T-helper 1 cell treated with Interleukin-12 subunit alpha and Interleukin-12 subunit beta and Interleukin-4 antibody, amounts not matched to agents 30 μg/mL and 1 μg/mL, for 36 hours (primary cell): ENCODE results near the gene PRDM5.

Source experiments
- H3K27ac Mint-ChIP-seq: one replicate; pipeline ENCODE4 v1.8.0; 2021; ENCODE audit warnings: mild to moderate bottlenecking, mixed read lengths
- H3K27me3 Mint-ChIP-seq: one replicate; pipeline ENCODE4 v1.8.0; 2021; ENCODE audit warnings: low read depth, mixed read lengths
- H3K36me3 Mint-ChIP-seq: one replicate; pipeline ENCODE4 v1.8.0; 2021; ENCODE audit warnings: low read depth, mixed read lengths
- H3K4me1 Mint-ChIP-seq: one replicate; pipeline ENCODE4 v1.8.0; 2021; ENCODE audit warnings: low read depth, mixed read lengths
- H3K4me3 Mint-ChIP-seq: one replicate; pipeline ENCODE4 v1.8.0; 2021; ENCODE audit warnings: mild to moderate bottlenecking, moderate library complexity, mixed read lengths
- H3K9me3 Mint-ChIP-seq: one replicate; pipeline ENCODE4 v1.8.0; 2021; ENCODE audit warnings: mixed read lengths

The PRDM5 gene

GRCh38 chr4:120801137-120801758, 121.3 kb downstream of the PRDM5 start:
- H3K36me3 Mint-ChIP-seq: no peaks in the 10 kb centered on the region
- no peak overlapping the region for H3K27ac Mint-ChIP-seq

GRCh38 chr4:120798570-120798969, 124.0 kb downstream of the PRDM5 start:
- no peak overlapping the region for H3K4me3 Mint-ChIP-seq
- no peaks in the 10 kb centered on the region for H3K36me3 Mint-ChIP-seq
- no peaks in the 10 kb centered on the region for H3K27me3 Mint-ChIP-seq
- no peaks in the 10 kb centered on the region for H3K9me3 Mint-ChIP-seq
- H3K4me1 Mint-ChIP-seq: no peaks in the 10 kb centered on the region
- no peak overlapping the region for H3K27ac Mint-ChIP-seq

More at GRCh38 chr4:120801137-120801758, 121.3 kb downstream of the PRDM5 start:
- Mint-ChIP-seq H3K4me1 (no peaks in the 10 kb centered on the region), H3K9me3 (no peaks in the 10 kb centered on the region), H3K4me3 (no peak overlapping the region), H3K27me3 (peaks cover 3% of the 10 kb centered on the region)

- H3K4me1 Mint-ChIP-seq: no peaks in the 10 kb centered on the region
- no peak overlapping the region for H3K27ac Mint-ChIP-seq
- H3K27me3 Mint-ChIP-seq: no peaks in the 10 kb centered on the region
- H3K36me3 Mint-ChIP-seq: no peaks in the 10 kb centered on the region
- no peak overlapping the region for H3K4me3 Mint-ChIP-seq
- no peaks in the 10 kb centered on the region for H3K9me3 Mint-ChIP-seq
Measured at GRCh38 chr4:120796271-120796670, 126.3 kb downstream of the PRDM5 start.

GRCh38 chr4:120785202-120785601, 137.3 kb downstream of the PRDM5 start:
- no peaks in the 10 kb centered on the region for H3K36me3 Mint-ChIP-seq
- no peaks in the 10 kb centered on the region for H3K9me3 Mint-ChIP-seq
- H3K4me3 Mint-ChIP-seq: no peak overlapping the region
- H3K4me1 Mint-ChIP-seq: no peaks in the 10 kb centered on the region
- peaks cover 6% of the 10 kb centered on the region for H3K27me3 Mint-ChIP-seq
- H3K27ac Mint-ChIP-seq: no peak overlapping the region

GRCh38 chr4:120777459-120777858, 145.1 kb downstream of the PRDM5 start:
- no peaks in the 10 kb centered on the region for H3K4me1 Mint-ChIP-seq
- peaks cover 4% of the 10 kb centered on the region for H3K27me3 Mint-ChIP-seq
- no peak overlapping the region for H3K4me3 Mint-ChIP-seq
- H3K9me3 Mint-ChIP-seq: no peaks in the 10 kb centered on the region
- H3K27ac Mint-ChIP-seq: no peak overlapping the region
- no peaks in the 10 kb centered on the region for H3K36me3 Mint-ChIP-seq

GRCh38 chr4:120775431-120775830, 147.1 kb downstream of the PRDM5 start:
- H3K9me3 Mint-ChIP-seq: no peaks in the 10 kb centered on the region

GRCh38 chr4:120773641-120774040, 148.9 kb downstream of the PRDM5 start:
- Mint-ChIP-seq H3K27me3 (peaks cover 4% of the 10 kb centered on the region), H3K4me3 (no peak overlapping the region), H3K27ac (no peak overlapping the region), H3K4me1 (no peaks in the 10 kb centered on the region), H3K36me3 (no peaks in the 10 kb centered on the region), H3K9me3 (no peaks in the 10 kb centered on the region)

More at GRCh38 chr4:120775431-120775830, 147.1 kb downstream of the PRDM5 start:
- H3K36me3 Mint-ChIP-seq: no peaks in the 10 kb centered on the region
- H3K4me3 Mint-ChIP-seq: no peak overlapping the region
- H3K27ac Mint-ChIP-seq: no peak overlapping the region
- H3K4me1 Mint-ChIP-seq: no peaks in the 10 kb centered on the region
- peaks cover 4% of the 10 kb centered on the region for H3K27me3 Mint-ChIP-seq

GRCh38 chr4:120771907-120772306, 150.6 kb downstream of the PRDM5 start:
- no peak overlapping the region for H3K4me3 Mint-ChIP-seq

GRCh38 chr4:120770897-120771296, 151.6 kb downstream of the PRDM5 start:
- Mint-ChIP-seq H3K4me1 (no peaks in the 10 kb centered on the region), H3K9me3 (no peaks in the 10 kb centered on the region), H3K27me3 (peaks cover 4% of the 10 kb centered on the region), H3K4me3 (no peak overlapping the region), H3K36me3 (no peaks in the 10 kb centered on the region), H3K27ac (no peak overlapping the region)

More at GRCh38 chr4:120771907-120772306, 150.6 kb downstream of the PRDM5 start:
- H3K9me3 Mint-ChIP-seq: no peaks in the 10 kb centered on the region
- no peaks in the 10 kb centered on the region for H3K4me1 Mint-ChIP-seq
- H3K27ac Mint-ChIP-seq: no peak overlapping the region
- no peaks in the 10 kb centered on the region for H3K36me3 Mint-ChIP-seq
- peaks cover 4% of the 10 kb centered on the region for H3K27me3 Mint-ChIP-seq

GRCh38 chr4:120769227-120769626, 153.3 kb downstream of the PRDM5 start:
- Mint-ChIP-seq H3K9me3 (no peaks in the 10 kb centered on the region), H3K27ac (no peak overlapping the region), H3K36me3 (no peaks in the 10 kb centered on the region), H3K4me1 (no peaks in the 10 kb centered on the region), H3K4me3 (no peak overlapping the region), H3K27me3 (no peaks in the 10 kb centered on the region)

- H3K4me1 Mint-ChIP-seq: no peaks in the 10 kb centered on the region
- H3K27me3 Mint-ChIP-seq: no peaks in the 10 kb centered on the region
- no peaks in the 10 kb centered on the region for H3K36me3 Mint-ChIP-seq
- no peak overlapping the region for H3K27ac Mint-ChIP-seq
- H3K9me3 Mint-ChIP-seq: no peaks in the 10 kb centered on the region
- no peak overlapping the region for H3K4me3 Mint-ChIP-seq
Measured at GRCh38 chr4:120765260-120765680, 157.3 kb downstream of the PRDM5 start.

GRCh38 chr4:120763650-120764049, 158.9 kb downstream of the PRDM5 start:
- H3K36me3 Mint-ChIP-seq: no peaks in the 10 kb centered on the region
- H3K4me3 Mint-ChIP-seq: no peak overlapping the region
- H3K27me3 Mint-ChIP-seq: no peaks in the 10 kb centered on the region
- H3K27ac Mint-ChIP-seq: no peak overlapping the region
- H3K4me1 Mint-ChIP-seq: no peaks in the 10 kb centered on the region
- H3K9me3 Mint-ChIP-seq: no peaks in the 10 kb centered on the region

GRCh38 chr4:120761070-120761469, 161.5 kb downstream of the PRDM5 start:
- H3K27me3 Mint-ChIP-seq: peaks cover 4% of the 10 kb centered on the region
- no peaks in the 10 kb centered on the region for H3K4me1 Mint-ChIP-seq
- H3K27ac Mint-ChIP-seq: no peak overlapping the region
- H3K36me3 Mint-ChIP-seq: no peaks in the 10 kb centered on the region
- H3K9me3 Mint-ChIP-seq: no peaks in the 10 kb centered on the region
- no peak overlapping the region for H3K4me3 Mint-ChIP-seq

- H3K27ac Mint-ChIP-seq: no peak overlapping the region
- H3K36me3 Mint-ChIP-seq: no peaks in the 10 kb centered on the region
- peaks cover 5% of the 10 kb centered on the region for H3K27me3 Mint-ChIP-seq
- no peak overlapping the region for H3K4me3 Mint-ChIP-seq
- H3K9me3 Mint-ChIP-seq: no peaks in the 10 kb centered on the region
- no peaks in the 10 kb centered on the region for H3K4me1 Mint-ChIP-seq
Measured at GRCh38 chr4:120760047-120760446, 162.5 kb downstream of the PRDM5 start.

- Mint-ChIP-seq H3K27me3 (peaks cover 5% of the 10 kb centered on the region), H3K36me3 (no peaks in the 10 kb centered on the region), H3K27ac (no peak overlapping the region), H3K4me3 (no peak overlapping the region), H3K9me3 (no peaks in the 10 kb centered on the region), H3K4me1 (no peaks in the 10 kb centered on the region)
Measured at GRCh38 chr4:120755864-120756263, 166.7 kb downstream of the PRDM5 start.

GRCh38 chr4:120754590-120754989, 167.9 kb downstream of the PRDM5 start:
- Mint-ChIP-seq H3K36me3 (no peaks in the 10 kb centered on the region), H3K27me3 (peaks cover 5% of the 10 kb centered on the region), H3K27ac (no peak overlapping the region), H3K4me1 (no peaks in the 10 kb centered on the region), H3K9me3 (peaks cover 6% of the 10 kb centered on the region), H3K4me3 (no peak overlapping the region)
